GM18502 (cell line): ENCODE measurements around the gene SERTAD2.

Experiments
- ATAC-seq: cut with Tn5 transposase; IDR thresholded peaks from one replicate; pipeline ENCODE4 v1.9.1; 2021; ENCODE audit warnings: mild to moderate bottlenecking; ENCODE audit not compliant: unreplicated experiment, poor library complexity

The SERTAD2 gene, protein sequence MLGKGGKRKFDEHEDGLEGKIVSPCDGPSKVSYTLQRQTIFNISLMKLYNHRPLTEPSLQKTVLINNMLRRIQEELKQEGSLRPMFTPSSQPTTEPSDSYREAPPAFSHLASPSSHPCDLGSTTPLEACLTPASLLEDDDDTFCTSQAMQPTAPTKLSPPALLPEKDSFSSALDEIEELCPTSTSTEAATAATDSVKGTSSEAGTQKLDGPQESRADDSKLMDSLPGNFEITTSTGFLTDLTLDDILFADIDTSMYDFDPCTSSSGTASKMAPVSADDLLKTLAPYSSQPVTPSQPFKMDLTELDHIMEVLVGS

DNA sequence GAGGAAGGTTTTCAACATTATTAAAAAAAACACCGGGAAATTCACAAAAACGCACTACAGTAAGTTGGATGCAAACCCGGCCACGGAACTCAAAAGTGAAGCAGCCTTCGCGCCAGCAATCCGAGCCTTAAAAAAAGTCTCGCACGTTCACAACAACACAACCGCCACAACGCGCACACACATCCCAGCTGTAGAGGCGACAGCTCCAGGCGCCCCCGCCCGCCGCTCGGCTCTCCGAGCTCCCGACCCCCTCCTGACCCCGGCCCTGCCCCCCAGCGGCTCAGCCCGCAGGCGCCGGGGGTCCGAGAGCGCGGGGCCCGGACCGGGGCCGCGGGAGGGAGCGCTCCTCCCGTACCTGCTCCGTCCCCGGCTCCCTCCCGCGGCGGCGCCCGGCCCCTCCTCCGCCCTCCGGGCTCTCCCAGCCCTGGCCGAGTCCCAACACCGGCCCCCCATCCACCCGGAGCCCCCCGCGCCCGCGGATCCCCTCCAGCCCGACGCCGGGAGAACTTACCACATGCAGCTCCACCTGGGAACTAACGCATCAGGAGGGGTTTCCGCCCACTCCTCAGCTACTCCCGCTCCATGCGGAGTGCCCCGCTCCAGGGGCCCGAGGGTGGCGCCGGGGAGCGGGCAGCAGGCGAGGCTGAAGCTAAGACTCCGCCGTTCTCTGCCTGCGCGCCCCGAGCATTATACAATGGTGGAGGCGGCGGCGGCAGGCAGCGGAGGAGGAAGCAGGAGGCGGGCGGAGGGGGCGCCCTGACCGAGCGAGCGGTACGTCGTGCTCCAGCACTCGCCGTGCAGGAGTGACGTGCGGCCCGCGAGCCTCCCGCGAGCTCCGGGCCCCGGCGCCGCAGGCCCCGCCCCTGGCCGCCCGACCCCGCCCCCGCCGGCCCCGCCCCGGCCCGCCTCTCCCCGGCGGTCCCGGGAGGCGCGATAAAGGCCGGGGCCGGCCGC lies at the start of gene SERTAD2:
Gene SERTAD2 (minus strand): TSS at position 805 of the 954 bp plus-strand sequence. CDS start 17,042 bp downstream, outside the sequence.
- ATAC-seq, result peak; percentile 70

DNA sequence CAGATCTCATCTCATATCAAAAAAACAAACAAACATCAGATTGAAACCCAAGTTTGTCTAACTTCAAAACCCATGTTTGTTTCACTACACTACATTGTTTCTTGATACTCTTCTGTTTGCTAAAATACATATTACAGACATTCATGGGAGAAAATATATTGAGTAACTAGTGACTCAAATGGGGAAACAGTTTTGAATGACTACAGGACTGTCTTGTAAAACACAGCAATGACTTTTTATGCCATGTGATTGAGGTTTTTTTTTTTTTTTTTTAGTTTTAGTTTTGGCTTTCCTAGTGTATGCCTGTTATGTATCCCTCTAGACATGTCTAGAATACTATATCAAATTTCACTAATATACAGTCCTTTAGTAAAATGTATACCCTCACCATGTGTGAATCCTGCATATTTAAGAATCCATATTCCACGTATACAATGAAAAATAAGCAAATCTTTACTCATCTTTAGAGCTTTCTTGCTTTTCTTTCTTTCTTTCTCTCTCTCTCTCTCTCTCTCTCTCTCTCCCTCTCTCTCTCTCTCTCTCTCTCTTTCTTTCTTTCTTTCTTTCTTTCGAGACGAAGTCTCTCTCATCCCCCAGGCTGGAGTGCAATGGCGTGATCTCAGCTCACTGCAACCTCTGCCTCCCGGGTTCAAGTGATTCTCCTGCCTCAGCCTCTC lies 46.6 kb upstream of the SERTAD2 start:
- peak; percentile 39 for ATAC-seq

DNA sequence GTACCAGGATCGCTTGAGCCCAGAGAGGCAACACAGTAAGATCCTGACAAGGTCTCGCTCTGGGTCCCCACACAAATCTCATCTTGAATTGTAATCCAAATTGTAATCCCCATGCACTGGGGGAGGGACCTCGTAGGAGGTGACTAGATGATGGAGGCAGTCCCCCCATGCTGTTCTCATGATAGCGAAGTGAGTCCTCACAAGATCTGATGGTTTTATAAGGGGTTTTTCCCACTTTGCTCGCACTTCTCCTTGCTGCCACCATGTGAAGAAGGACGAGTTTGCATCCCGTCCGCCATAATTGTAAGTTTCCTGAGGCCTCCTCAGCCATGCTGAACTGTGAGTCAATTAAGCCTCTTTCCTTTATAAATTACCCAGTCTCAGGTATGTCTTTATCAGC lies 46.0 kb upstream of the SERTAD2 start:
- peak; percentile 22 for ATAC-seq

GRCh38 chr2:64698668-64699444 lies 45.1 kb upstream of the SERTAD2 start:
- ATAC-seq, result peak; percentile 91

DNA sequence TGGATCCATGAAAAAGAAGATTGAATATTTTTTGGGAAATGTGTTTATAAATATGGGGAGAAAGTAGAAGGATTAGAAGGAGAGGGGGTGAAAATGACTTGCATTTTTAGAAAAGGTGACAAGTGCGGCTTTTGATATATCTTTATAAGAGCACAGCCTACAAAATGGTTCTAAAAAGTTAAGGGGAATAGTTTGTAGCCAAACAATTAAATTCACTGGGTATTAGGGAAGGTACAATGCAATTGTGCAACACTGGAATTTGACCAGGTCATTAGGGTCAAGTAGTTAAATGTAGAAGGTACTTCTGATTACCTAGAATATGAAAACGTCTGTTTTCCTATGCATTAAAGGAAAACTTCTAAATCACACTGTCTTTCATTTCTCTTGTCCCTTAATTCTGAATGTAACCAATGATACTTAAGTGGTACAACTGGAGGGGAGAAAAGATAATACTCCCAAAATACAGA lies 44.5 kb upstream of the SERTAD2 start:
- ATAC-seq, result no peak

- ATAC-seq, result no peak
Measured at GRCh38 chr2:64697297-64698176, 43.8 kb upstream of the SERTAD2 start.

DNA sequence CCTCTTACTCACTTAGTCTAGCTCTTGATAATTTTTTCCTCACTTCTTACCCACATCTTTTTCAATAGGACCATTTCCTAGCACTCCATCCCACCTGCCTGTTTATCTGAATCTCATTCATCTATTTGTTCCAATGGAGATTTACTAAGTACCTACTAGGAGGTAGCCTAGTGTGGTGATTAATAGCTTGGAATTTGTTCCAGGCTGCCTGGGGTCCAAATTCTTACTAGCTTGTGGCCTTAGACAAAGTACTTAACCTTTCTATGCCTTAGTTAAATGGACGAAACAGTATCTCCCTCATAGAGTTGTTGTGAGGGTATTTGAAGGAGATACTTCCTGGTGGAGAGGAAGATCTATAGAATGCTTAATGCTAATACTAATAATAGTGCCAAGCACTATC lies 42.9 kb upstream of the SERTAD2 start:
- ATAC-seq, result no peak

- no peak for ATAC-seq
Measured at GRCh38 chr2:64695721-64696261, 42.1 kb upstream of the SERTAD2 start.

- no peak for ATAC-seq
Measured at GRCh38 chr2:64692401-64692800, 38.7 kb upstream of the SERTAD2 start.

- ATAC-seq, result no peak
Measured at GRCh38 chr2:64688909-64689308, 35.2 kb upstream of the SERTAD2 start.

GRCh38 chr2:64686283-64686956 lies 32.7 kb upstream of the SERTAD2 start:
- ATAC-seq, result no peak

DNA sequence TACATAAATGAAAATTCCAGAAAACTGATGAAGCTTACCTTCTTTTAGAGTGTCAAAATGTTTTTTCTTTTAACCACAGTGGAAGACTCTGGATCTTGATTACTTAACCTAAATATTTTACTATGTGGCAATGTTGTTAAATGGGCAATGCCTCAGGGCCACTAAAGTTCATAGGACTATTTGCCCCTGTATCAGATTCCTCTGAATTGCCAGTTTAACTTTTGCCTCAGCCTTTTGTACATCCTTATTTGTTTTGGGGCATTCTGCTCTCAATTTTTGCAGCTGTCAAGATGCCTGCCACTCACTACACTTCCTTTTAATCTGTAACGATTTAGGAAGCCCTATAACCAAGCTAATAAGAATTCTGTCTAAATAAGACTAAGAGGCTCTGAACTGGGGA lies 31.7 kb upstream of the SERTAD2 start:
- ATAC-seq, result no peak

- no peak for ATAC-seq
Measured at GRCh38 chr2:64683771-64684510, 30.2 kb upstream of the SERTAD2 start.

- no peak for ATAC-seq
Measured at GRCh38 chr2:64681479-64681967, 27.8 kb upstream of the SERTAD2 start.

- ATAC-seq, result no peak
Measured at GRCh38 chr2:64679673-64680425, 26.1 kb upstream of the SERTAD2 start.

- ATAC-seq, result no peak
Measured at GRCh38 chr2:64678771-64679590, 25.3 kb upstream of the SERTAD2 start.
